GM21515 (cell line): Measurements from ENCODE around the gene OR4C15.

Experiments
- ATAC-seq: cut with Tn5 transposase; IDR thresholded peaks from one replicate; pipeline ENCODE4 v1.9.1; 2021; ENCODE audit not compliant: unreplicated experiment

OR4C15 gene

DNA sequence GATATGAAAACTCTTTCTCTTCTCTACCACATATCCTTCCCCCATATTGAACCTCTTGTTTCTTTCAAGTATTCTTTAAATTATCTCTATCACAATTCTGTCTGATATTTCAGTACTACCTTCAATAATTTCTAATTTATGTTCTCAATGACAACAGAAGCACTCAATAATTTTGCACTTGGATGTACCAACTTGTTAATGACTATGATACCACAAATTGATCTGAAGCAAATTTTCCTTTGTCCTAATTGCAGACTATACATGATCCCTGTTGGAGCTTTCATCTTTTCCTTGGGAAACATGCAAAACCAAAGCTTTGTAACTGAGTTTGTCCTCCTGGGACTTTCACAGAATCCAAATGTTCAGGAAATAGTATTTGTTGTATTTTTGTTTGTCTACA, at the start of gene OR4C15:
OR4C15 (plus strand) TSS at position 301 of the 400 bp plus-strand sequence; CDS start at position 301, 0 bp downstream.
- ATAC-seq = no peak

DNA sequence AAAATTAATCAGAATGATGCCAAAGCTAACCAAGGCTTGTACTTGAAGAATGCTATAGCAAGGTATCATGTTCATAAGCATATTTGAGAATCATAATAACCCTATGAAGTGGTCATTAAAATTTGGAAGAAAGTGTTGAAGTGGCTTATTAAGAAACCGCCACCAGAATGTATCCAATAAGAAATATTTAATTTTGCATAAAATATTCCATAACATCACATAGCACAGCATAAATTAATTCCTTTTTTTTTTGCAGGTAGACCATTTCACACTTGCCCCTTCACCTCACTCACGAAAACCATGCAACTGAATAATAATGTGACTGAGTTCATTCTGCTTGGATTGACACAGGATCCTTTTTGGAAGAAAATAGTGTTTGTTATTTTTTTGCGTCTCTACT, 17.6 kb downstream of the OR4C15 start, which contains the start of gene OR4C16:
OR4C16 (plus strand) TSS at position 301 of the 400 bp plus-strand sequence; CDS start at position 301, 0 bp downstream.
- ATAC-seq = no peak

DNA sequence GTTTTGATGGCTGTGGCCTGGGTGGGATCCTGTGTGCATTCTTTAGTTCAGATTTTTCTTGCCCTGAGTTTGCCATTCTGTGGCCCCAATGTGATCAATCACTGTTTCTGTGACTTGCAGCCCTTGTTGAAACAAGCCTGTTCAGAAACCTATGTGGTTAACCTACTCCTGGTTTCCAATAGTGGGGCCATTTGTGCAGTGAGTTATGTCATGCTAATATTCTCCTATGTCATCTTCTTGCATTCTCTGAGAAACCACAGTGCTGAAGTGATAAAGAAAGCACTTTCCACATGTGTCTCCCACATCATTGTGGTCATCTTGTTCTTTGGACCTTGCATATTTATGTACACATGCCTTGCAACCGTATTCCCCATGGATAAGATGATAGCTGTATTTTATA, 18.3 kb downstream of the OR4C15 start:
- no peak for ATAC-seq
